ENCODE measurements around the gene TMEM182.

The TMEM182 gene

DNA sequence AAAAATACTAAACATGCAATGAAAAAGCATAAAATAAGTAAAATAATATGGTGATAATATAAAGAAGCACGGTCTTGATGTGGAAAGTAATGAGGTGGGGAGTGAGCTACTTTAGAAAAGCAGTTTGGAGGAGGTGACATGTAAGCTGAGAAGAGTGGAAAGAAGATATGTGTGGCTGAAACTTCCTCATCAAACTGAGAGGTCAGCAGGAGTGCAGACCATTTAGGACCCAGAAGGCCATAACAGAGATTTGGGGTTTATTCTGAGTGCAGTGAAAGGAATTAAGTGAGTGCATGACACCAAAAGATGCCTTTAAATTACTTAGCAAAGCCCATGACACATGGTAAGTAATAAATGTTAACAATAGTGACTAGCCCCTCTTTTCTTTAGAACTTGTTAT, 24.4 kb upstream of the TMEM182 start:
- no peaks in the 10 kb centered on the region for H3K27me3 ChIP-seq (ENCODE audit: low read depth, low read length)
- H3K27ac ChIP-seq (ENCODE audit: low read length) = no peak overlapping the region
- H3K9me3 ChIP-seq (ENCODE audit: control insufficient read depth in 1 of 2, low read length in 2 of 2) = no peaks in the 10 kb centered on the region
- H3K36me3 ChIP-seq (ENCODE audit: control insufficient read depth in 1 of 2, insufficient read depth in 2 of 2, low read length in 2 of 2) = no peaks in the 10 kb centered on the region
- H3K4me1 ChIP-seq (ENCODE audit: control insufficient read depth in 1 of 2, insufficient read depth in 2 of 2, low read length in 2 of 2) = peaks cover 0 to 9% of the 10 kb centered on the region in 2 donors
- peak overlapping the region; percentile 90 for H3K4me3 ChIP-seq (ENCODE audit: low read depth in 1 of 2, low read length in 2 of 2)

DNA sequence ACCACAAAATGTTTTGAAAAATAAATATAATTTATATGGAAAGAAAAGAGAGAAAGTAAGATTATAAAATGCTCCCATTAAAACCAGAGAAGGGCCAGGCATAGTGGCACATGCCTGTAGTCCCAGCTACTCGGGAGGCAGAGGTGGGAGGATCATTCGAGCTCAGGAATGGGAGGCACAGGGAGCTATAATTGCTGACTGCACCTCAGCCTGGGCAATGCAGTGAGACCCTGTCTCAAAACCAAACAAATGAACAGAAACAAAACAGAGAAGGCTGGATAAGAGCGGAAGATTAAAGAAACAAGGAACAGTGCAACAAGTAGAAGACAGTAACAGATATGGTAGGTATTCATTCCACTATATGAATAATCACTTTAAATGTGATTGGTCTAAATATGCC, 18.6 kb upstream of the TMEM182 start:
- H3K27ac ChIP-seq (ENCODE audit: low read length) = no peak overlapping the region
- no peaks in the 10 kb centered on the region for H3K9me3 ChIP-seq (ENCODE audit: control insufficient read depth in 1 of 2, low read length in 2 of 2)

DNA sequence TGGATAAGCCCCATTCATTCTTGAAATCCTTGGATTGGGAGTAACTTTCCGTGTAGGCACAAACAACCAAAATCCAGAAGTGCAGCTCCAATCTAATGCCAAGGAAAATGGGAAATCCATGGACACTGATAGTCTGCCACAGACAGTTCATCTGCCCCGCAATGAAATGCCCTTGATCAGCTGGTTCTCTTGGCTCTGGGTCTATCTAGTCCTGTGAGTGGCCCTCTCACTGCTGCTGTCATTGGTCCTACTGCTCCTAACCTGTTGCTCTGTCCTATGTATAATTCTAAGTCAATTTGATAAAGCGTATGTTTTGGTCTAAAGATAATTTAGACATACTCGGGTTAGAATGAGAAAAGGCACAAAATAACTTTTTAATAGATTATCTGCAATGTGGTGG, 13.7 kb upstream of the TMEM182 start:
- Histone ChIP-seq H3K36me3 (ENCODE audit: control insufficient read depth in 1 of 2, insufficient read depth in 2 of 2, low read length in 2 of 2) (no peaks in the 10 kb centered on the region), H3K4me3 (ENCODE audit: low read depth in 1 of 2, low read length in 2 of 2) (no peak overlapping the region), H3K27me3 (ENCODE audit: low read depth, low read length) (no peaks in the 10 kb centered on the region), H3K4me1 (ENCODE audit: control insufficient read depth in 1 of 2, insufficient read depth in 2 of 2, low read length in 2 of 2) (no peaks in the 10 kb centered on the region), H3K27ac (ENCODE audit: low read length) (no peak overlapping the region), H3K9me3 (ENCODE audit: control insufficient read depth in 1 of 2, low read length in 2 of 2) (no peaks in the 10 kb centered on the region)

More for the DNA sequence above, 18.6 kb upstream of the TMEM182 start:
- Histone ChIP-seq H3K36me3 (ENCODE audit: control insufficient read depth in 1 of 2, insufficient read depth in 2 of 2, low read length in 2 of 2) (no peaks in the 10 kb centered on the region), H3K4me3 (ENCODE audit: low read depth in 1 of 2, low read length in 2 of 2) (no peak overlapping the region), H3K27me3 (ENCODE audit: low read depth, low read length) (no peaks in the 10 kb centered on the region), H3K4me1 (ENCODE audit: control insufficient read depth in 1 of 2, insufficient read depth in 2 of 2, low read length in 2 of 2) (no peaks in the 10 kb centered on the region)

DNA sequence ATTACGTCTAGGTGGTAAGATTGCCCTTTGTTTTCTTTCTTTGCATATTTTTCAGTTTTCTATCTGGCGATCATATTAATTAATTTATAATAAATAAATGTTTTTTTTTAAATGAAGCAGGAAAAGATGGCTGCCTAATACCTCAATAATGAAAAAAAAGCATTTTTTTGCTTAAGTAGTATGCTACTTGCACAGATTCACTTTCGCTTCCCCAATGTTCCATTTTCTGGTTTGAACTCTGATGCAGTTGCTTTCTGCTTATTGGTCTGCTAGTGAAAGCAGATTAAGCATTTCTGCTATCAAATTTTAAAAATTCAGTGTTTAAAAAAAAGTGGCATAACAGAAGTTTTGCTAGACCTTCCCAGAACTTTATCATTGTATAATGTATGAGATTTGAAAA, 11.9 kb upstream of the TMEM182 start:
- no peaks in the 10 kb centered on the region for H3K27me3 ChIP-seq (ENCODE audit: low read depth, low read length)
- H3K4me3 ChIP-seq (ENCODE audit: low read depth in 1 of 2, low read length in 2 of 2) = no peak overlapping the region
- no peaks in the 10 kb centered on the region for H3K9me3 ChIP-seq (ENCODE audit: control insufficient read depth in 1 of 2, low read length in 2 of 2)
- H3K4me1 ChIP-seq (ENCODE audit: control insufficient read depth in 1 of 2, insufficient read depth in 2 of 2, low read length in 2 of 2) = no peaks in the 10 kb centered on the region
- no peaks in the 10 kb centered on the region for H3K36me3 ChIP-seq (ENCODE audit: control insufficient read depth in 1 of 2, insufficient read depth in 2 of 2, low read length in 2 of 2)
- no peak overlapping the region for H3K27ac ChIP-seq (ENCODE audit: low read length)

DNA sequence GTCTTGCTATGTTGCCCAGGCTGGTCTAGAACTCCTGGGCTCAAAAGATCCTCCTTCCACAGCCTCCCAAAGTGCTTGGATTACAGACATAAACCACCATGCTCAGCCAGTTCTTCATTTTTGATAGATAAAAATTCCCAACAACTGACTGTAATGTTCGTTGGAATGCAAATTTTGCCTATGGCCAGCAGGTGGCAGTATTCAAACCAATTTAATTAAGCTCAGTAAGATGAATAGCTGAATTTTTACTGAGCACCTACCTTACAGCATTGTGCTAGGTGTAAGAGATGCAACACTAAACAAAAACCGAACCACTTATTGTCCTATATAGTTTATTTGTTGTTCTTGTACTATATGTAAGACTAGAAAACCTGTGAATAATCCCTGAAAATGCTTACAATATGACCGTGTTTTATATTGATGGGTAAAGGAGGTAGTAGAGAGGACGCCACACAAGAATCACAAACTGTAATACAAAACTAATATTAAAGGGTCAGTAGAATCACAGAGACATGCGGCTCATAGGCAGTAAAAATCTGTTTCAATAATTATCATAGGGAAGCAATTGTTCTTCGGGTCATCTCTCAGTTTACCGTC, 8.2 kb upstream of the TMEM182 start:
- no peaks in the 10 kb centered on the region for H3K9me3 ChIP-seq (ENCODE audit: control insufficient read depth in 1 of 2, low read length in 2 of 2)
- no peak overlapping the region for H3K27ac ChIP-seq (ENCODE audit: low read length)
- H3K4me3 ChIP-seq (ENCODE audit: low read depth in 1 of 2, low read length in 2 of 2) = no peak overlapping the region

DNA sequence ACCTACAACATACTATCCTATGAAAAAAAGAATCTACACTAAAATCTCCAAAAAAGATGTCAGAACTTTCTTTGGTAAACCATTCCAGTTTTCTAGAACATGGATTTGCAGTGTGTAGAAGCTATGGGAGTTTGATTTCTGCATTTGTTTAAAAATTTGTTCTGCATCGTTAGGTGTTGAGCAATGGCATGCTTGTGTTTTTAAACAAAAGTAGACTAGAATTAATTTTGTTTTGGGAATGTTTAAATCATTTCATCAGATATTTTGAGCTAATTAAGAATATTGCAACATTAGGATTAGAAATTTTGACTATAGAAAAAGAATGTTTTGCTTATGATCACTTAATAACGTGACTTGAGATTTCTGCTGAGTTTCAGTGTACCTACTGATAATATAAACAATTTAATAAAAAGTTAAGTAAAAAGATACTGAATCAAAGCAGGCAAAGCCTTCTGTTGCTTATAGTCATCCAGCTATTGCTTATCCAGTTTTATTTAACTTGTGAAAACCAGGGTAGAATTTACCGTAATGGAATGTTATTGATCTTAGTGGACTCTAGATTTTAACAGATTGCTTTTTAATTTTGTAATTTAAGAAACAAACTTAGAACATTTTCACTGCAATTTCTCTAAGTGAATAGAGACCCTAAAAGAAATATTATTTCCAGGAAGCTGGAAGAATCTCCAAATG, 7.2 kb upstream of the TMEM182 start:
- peaks cover 0 to 6% of the 10 kb centered on the region in 2 donors for H3K4me1 ChIP-seq (ENCODE audit: control insufficient read depth in 1 of 2, insufficient read depth in 2 of 2, low read length in 2 of 2)
- no peaks in the 10 kb centered on the region for H3K36me3 ChIP-seq (ENCODE audit: control insufficient read depth in 1 of 2, insufficient read depth in 2 of 2, low read length in 2 of 2)
- no peak overlapping the region for H3K4me3 ChIP-seq (ENCODE audit: low read depth in 1 of 2, low read length in 2 of 2)
- no peaks in the 10 kb centered on the region for H3K27me3 ChIP-seq (ENCODE audit: low read depth, low read length)
- no peak overlapping the region for H3K27ac ChIP-seq (ENCODE audit: low read length)
- no peaks in the 10 kb centered on the region for H3K9me3 ChIP-seq (ENCODE audit: control insufficient read depth in 1 of 2, low read length in 2 of 2)

More for the DNA sequence above, 8.2 kb upstream of the TMEM182 start:
- Histone ChIP-seq H3K4me1 (ENCODE audit: control insufficient read depth in 1 of 2, insufficient read depth in 2 of 2, low read length in 2 of 2) (peaks cover 0 to 6% of the 10 kb centered on the region in 2 donors), H3K27me3 (ENCODE audit: low read depth, low read length) (no peaks in the 10 kb centered on the region), H3K36me3 (ENCODE audit: control insufficient read depth in 1 of 2, insufficient read depth in 2 of 2, low read length in 2 of 2) (no peaks in the 10 kb centered on the region)

DNA sequence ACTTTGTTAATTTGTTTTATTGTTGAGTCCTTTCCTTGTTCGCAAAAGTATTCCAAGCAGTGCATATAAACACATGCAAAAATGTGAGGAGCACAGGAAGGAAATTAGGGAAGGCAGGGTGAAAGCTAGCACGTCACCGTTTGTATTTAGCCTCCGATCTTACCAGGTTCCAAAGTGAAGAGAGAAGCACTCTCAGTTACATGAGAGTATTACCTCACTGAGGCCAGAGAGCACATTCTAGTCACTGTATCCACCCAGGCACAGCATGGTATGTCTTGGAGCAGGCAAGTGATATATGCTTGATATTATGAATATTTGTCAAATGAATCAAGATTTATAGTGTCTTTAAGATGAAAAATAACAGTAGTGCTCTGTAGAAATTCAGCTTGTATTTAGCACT, 6.5 kb upstream of the TMEM182 start:
- Histone ChIP-seq H3K27me3 (ENCODE audit: low read depth, low read length) (no peaks in the 10 kb centered on the region), H3K27ac (ENCODE audit: low read length) (no peak overlapping the region), H3K36me3 (ENCODE audit: control insufficient read depth in 1 of 2, insufficient read depth in 2 of 2, low read length in 2 of 2) (no peaks in the 10 kb centered on the region), H3K4me1 (ENCODE audit: control insufficient read depth in 1 of 2, insufficient read depth in 2 of 2, low read length in 2 of 2) (peaks cover 0 to 6% of the 10 kb centered on the region in 2 donors), H3K4me3 (ENCODE audit: low read depth in 1 of 2, low read length in 2 of 2) (no peak overlapping the region), H3K9me3 (ENCODE audit: control insufficient read depth in 1 of 2, low read length in 2 of 2) (no peaks in the 10 kb centered on the region)

DNA sequence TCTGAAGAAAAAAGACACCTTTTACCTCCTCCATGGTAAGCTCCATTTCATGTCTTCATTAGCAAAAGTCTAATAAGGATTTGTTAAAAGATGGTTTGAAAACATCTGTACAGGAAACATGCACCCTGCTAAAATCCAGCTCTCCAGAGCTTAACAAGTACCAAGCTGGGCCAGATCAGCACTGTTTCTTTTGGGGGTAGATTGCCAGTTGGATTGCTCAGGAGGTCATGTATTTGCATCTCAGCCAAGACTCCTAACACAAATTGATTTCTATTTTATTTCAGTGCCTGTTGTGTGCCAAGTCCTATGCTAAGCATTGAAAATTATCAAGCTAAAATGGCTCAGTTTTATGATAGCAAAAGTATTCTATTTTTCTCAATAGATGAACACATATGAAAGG, 3.4 kb upstream of the TMEM182 start:
- H3K4me3 ChIP-seq (ENCODE audit: low read depth in 1 of 2, low read length in 2 of 2) = no peak overlapping the region
- no peaks in the 10 kb centered on the region for H3K9me3 ChIP-seq (ENCODE audit: control insufficient read depth in 1 of 2, low read length in 2 of 2)

DNA sequence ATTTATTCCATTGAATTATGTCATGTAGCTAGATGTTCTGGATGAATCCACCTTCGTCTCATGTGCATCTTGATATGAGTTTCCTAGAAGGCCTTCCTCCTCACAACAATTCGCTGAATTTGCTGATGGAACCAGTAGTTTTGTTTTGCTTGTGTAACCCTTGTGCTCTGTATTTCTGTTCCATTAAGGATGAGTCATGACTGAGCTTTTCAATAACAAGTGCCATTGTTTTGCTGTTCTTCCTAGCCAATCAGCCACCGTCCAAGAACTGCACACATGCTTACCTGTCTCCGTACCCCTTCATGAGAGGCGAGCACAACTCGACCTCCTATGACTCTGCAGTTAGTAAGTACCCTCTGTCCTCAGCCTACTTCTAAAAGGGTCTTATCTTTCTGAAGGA, 2.3 kb downstream of the TMEM182 start:
- no peaks in the 10 kb centered on the region for H3K4me1 ChIP-seq (ENCODE audit: control insufficient read depth in 1 of 2, insufficient read depth in 2 of 2, low read length in 2 of 2)
- H3K36me3 ChIP-seq (ENCODE audit: control insufficient read depth in 1 of 2, insufficient read depth in 2 of 2, low read length in 2 of 2) = no peaks in the 10 kb centered on the region
- H3K9me3 ChIP-seq (ENCODE audit: control insufficient read depth in 1 of 2, low read length in 2 of 2) = no peaks in the 10 kb centered on the region
- no peaks in the 10 kb centered on the region for H3K27me3 ChIP-seq (ENCODE audit: low read depth, low read length)
- no peak overlapping the region for H3K4me3 ChIP-seq (ENCODE audit: low read depth in 1 of 2, low read length in 2 of 2)
- H3K27ac ChIP-seq (ENCODE audit: low read length) = no peak overlapping the region

More for the DNA sequence above, 3.4 kb upstream of the TMEM182 start:
- H3K4me1 ChIP-seq (ENCODE audit: control insufficient read depth in 1 of 2, insufficient read depth in 2 of 2, low read length in 2 of 2) = peaks cover 0 to 6% of the 10 kb centered on the region in 2 donors
- no peak overlapping the region for H3K27ac ChIP-seq (ENCODE audit: low read length)
- H3K36me3 ChIP-seq (ENCODE audit: control insufficient read depth in 1 of 2, insufficient read depth in 2 of 2, low read length in 2 of 2) = no peaks in the 10 kb centered on the region
- no peaks in the 10 kb centered on the region for H3K27me3 ChIP-seq (ENCODE audit: low read depth, low read length)

DNA sequence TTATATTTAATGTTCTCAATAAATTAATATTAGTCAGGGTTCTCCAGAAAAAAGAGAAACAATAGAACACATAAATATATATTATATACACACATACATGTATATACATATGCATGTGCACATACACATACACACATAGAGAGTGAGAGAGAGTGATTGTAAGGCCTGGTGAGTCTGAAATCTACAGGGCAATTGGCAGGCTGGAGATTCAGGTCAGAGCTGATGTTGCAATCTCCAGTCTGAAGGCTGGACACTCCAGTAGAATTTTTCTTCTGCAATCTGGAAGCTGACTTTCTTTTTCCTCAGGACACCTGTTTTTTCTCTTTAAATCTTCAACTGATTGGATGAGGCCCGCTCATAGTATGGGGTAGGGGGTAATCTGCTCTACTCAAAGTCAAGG, 3.2 kb downstream of the TMEM182 start:
- no peaks in the 10 kb centered on the region for H3K9me3 ChIP-seq (ENCODE audit: control insufficient read depth in 1 of 2, low read length in 2 of 2)
- H3K4me3 ChIP-seq (ENCODE audit: low read depth in 1 of 2, low read length in 2 of 2) = no peak overlapping the region
- no peak overlapping the region for H3K27ac ChIP-seq (ENCODE audit: low read length)
- H3K27me3 ChIP-seq (ENCODE audit: low read depth, low read length) = no peaks in the 10 kb centered on the region
- no peaks in the 10 kb centered on the region for H3K4me1 ChIP-seq (ENCODE audit: control insufficient read depth in 1 of 2, insufficient read depth in 2 of 2, low read length in 2 of 2)
- no peaks in the 10 kb centered on the region for H3K36me3 ChIP-seq (ENCODE audit: control insufficient read depth in 1 of 2, insufficient read depth in 2 of 2, low read length in 2 of 2)

DNA sequence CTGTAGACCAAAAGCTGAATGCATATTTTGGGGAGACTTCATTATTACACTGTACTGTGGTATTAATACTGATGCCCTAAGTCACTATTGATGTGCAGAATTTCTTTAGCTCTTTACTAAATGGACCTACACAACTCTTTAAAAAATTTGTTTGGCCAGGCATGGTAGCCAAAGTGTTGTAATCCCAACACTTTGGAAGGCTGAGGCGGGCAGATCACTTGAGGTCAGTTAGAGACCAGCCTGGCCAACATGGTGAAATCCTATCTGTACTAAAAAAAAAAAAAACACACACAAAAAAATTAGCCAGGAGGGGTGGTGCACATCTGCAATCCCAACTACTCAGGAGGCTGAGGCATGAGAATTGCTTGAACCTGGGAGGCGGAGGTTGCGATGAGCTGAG, 6.4 kb downstream of the TMEM182 start:
- H3K27ac ChIP-seq (ENCODE audit: low read length) = no peak overlapping the region
- H3K9me3 ChIP-seq (ENCODE audit: control insufficient read depth in 1 of 2, low read length in 2 of 2) = no peaks in the 10 kb centered on the region
- no peak overlapping the region for H3K4me3 ChIP-seq (ENCODE audit: low read depth in 1 of 2, low read length in 2 of 2)
- no peaks in the 10 kb centered on the region for H3K27me3 ChIP-seq (ENCODE audit: low read depth, low read length)
- no peaks in the 10 kb centered on the region for H3K4me1 ChIP-seq (ENCODE audit: control insufficient read depth in 1 of 2, insufficient read depth in 2 of 2, low read length in 2 of 2)
- no peaks in the 10 kb centered on the region for H3K36me3 ChIP-seq (ENCODE audit: control insufficient read depth in 1 of 2, insufficient read depth in 2 of 2, low read length in 2 of 2)

DNA sequence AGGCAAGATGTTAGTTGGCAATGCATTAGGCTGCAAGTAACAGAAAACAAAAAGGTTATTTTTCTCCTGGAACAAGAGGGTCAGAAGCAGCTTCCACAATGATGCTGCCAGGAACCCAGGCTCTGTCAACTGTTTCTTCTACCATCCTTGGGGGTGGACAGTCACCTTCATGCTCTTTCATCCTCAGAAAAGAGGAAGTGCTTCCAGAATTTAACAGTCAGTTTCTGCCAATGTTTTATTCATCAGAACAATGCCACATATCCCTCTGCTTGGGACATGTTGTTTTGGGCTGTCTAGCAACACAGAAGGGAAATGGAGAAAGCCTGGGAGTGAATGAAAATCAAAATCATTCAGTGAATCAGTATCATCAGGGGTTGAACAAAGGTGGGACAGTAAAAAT, 7.1 kb downstream of the TMEM182 start:
- Histone ChIP-seq H3K4me1 (ENCODE audit: control insufficient read depth in 1 of 2, insufficient read depth in 2 of 2, low read length in 2 of 2) (no peaks in the 10 kb centered on the region), H3K36me3 (ENCODE audit: control insufficient read depth in 1 of 2, insufficient read depth in 2 of 2, low read length in 2 of 2) (no peaks in the 10 kb centered on the region), H3K27ac (ENCODE audit: low read length) (no peak overlapping the region), H3K27me3 (ENCODE audit: low read depth, low read length) (no peaks in the 10 kb centered on the region), H3K4me3 (ENCODE audit: low read depth in 1 of 2, low read length in 2 of 2) (no peak overlapping the region), H3K9me3 (ENCODE audit: control insufficient read depth in 1 of 2, low read length in 2 of 2) (no peaks in the 10 kb centered on the region)
